Gastrocnemius medialis (tissue), 4 donors: ENCODE data around the gene GPR143. TPM values are rescaled to one million over a fixed set of nuclear protein-coding genes. Genes with fewer than 3 reads are reported as not detected.

Experiments
- ATAC-seq, 2 donors: fragments of 150-250 bp; one replicate each; pipeline ENCODE4 v1.9.1; 2016
- DNase-seq, 2 donors: peaks; one replicate each; pipeline ENCODE4 v3.0.0-alpha.2; 2019
- H3K27ac ChIP-seq, 4 donors: fragments of 200-600 bp; sonication (generic); 1 replicate in 1 of 4; 2 replicates in 3 of 4; pipeline ENCODE4 v1.5.1; 2016 to 2018; ENCODE audit warnings: mild to moderate bottlenecking in 2 of 4, moderate library complexity in 1 of 4
- H3K27me3 ChIP-seq, 3 donors: fragments of 200-600 bp; sonication (generic) in 2 of 3; 1 replicate in 1 of 3; 2 replicates in 2 of 3; pipeline versions ENCODE4 v1.5.1 to v1.6.0; 2016 to 2019; ENCODE audit warnings: mild to moderate bottlenecking in 1 of 3, moderate library complexity in 1 of 3
- H3K36me3 ChIP-seq, 2 donors: fragments of 200-600 bp; sonication (generic) in 1 of 2; one replicate each; pipeline ENCODE4 v1.5.1; 2017 to 2018
- H3K4me1 ChIP-seq, 2 donors: fragments of 200-600 bp; sonication (generic) in 1 of 2; one replicate each; pipeline ENCODE4 v1.5.1; 2016 to 2017; ENCODE audit warnings: mild to moderate bottlenecking in 2 of 2
- H3K4me3 ChIP-seq, 4 donors: fragments of 200-600 bp; sonication (generic) in 3 of 4; 1 replicate in 1 of 4; 2 replicates in 3 of 4; pipeline ENCODE4 v1.5.1; 2016 to 2019; ENCODE audit warnings: mild to moderate bottlenecking in 2 of 4
- H3K9me3 ChIP-seq, 3 donors: fragments of 200-600 bp; sonication (generic) in 2 of 3; 1 replicate in 1 of 3; 2 replicates in 2 of 3; pipeline ENCODE4 v1.5.1; 2016 to 2019
- POLR2A ChIP-seq, 2 donors: fragments of 450-650 bp; IDR thresholded peaks; one replicate each; pipeline ENCODE4 v1.6.1; 2017; ENCODE audit warnings: antibody characterized with exemption in 2 of 2, mild to moderate bottlenecking in 2 of 2, moderate library complexity in 2 of 2
- in situ Hi-C, 4 donors: fragments of 200-750 bp; cut with MboI; loops; one replicate each; pipeline versions ENCODE4 v1.15.0 to v1.8.0; 2017; ENCODE audit warnings: low sequenced_read_pairs in 4 of 4
- intact Hi-C: fragments of 100-400 bp; cut with DNase I; formaldehyde crosslinking; loops from one replicate; pipeline ENCODE4 v1.15.1; 2023; ENCODE audit warnings: low total_unique reads
- total RNA-seq, 4 donors: library from RNA; depleted of rRNA; stranded (reverse); fragments of >200 nt; gene quantifications; one replicate each; pipeline versions ENCODE4 v1.1.0 to v1.2.3, GENCODE V29; 2016
- TF ChIP-seq, protein P1 (sequence below), 5 experiments: fragments of 450-650 bp in 3 of 5; fragments of 200-600 bp in 2 of 5; sonication (generic) in 2 of 5; IDR thresholded peaks in 4 of 5; conservative IDR thresholded peaks in 1 of 5; 1 replicate in 4 of 5; 2 replicates in 1 of 5; pipeline ENCODE4 v1.5.1; 2016 to 2019; ENCODE audit warnings: antibody characterized with exemption in 5 of 5, mild to moderate bottlenecking in 3 of 5, moderate library complexity in 3 of 5

Gene GPR143
- total RNA-seq, 4 donors from 2014 or later, result not detected

GRCh38 chrX:9710332-9710731 lies 55.3 kb downstream of the GPR143 start:
- intact Hi-C loops (no loop called here), in situ Hi-C loops (loop anchor here in 3 of 4 donors (10.0 to 25.0 kb wide), 4 partner anchors 736 to 948 kb away; partner anchors contain the start of gene FAM9A (in 1 of the 3))
- Histone ChIP-seq H3K27me3 (no peaks in the 10 kb centered on the region), H3K4me3 (no peak overlapping the region), H3K4me1 (no peaks in the 10 kb centered on the region), H3K27ac (no peak overlapping the region), H3K36me3 (peaks cover 0 to 12% of the 10 kb centered on the region in 2 donors), H3K9me3 (no peaks in the 10 kb centered on the region)
- no peak for ATAC-seq
- TF ChIP-seq, protein P1, sequence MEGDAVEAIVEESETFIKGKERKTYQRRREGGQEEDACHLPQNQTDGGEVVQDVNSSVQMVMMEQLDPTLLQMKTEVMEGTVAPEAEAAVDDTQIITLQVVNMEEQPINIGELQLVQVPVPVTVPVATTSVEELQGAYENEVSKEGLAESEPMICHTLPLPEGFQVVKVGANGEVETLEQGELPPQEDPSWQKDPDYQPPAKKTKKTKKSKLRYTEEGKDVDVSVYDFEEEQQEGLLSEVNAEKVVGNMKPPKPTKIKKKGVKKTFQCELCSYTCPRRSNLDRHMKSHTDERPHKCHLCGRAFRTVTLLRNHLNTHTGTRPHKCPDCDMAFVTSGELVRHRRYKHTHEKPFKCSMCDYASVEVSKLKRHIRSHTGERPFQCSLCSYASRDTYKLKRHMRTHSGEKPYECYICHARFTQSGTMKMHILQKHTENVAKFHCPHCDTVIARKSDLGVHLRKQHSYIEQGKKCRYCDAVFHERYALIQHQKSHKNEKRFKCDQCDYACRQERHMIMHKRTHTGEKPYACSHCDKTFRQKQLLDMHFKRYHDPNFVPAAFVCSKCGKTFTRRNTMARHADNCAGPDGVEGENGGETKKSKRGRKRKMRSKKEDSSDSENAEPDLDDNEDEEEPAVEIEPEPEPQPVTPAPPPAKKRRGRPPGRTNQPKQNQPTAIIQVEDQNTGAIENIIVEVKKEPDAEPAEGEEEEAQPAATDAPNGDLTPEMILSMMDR (IDR thresholded peaks at IDR 0.05 in 4 of 5, conservative IDR thresholded peaks at IDR 0.05 in 1 of 5), result no peak
- no peak for TF ChIP-seq POLR2A (IDR thresholded peaks at IDR 0.05)
- DNase-seq, result no peak

DNA sequence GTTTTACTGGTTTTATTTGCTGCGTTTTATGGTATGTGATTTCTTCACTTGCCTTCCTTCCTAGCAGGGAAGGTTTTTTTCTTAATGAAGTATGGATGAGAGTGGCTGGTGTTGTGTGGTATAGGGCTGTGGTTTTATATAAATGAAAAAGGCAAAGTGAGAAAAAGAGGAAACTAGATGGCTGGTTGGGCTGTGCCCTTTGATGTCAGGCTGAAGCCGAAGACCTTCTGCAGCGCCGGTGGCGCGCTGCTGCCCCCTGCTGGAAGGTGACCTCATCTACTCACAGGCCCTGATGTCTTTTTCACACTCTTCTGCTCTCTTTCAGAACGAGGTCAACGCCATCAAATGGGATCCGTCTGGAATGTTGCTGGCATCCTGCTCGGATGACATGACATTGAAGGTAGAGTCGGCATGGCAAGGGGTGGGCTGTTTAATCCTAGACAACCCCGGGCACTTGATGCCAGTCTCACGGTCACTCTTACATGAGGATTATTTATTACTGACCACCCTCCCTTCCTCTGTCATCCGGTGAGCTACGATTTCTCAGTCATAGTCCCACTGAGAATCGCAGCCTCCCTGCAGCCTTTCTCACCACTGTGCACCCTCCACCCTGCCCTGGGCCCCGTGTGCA lies 56.6 kb downstream of the GPR143 start:
- H3K36me3 ChIP-seq, result peaks cover 0 to 12% of the 10 kb centered on the region in 2 donors
- H3K27ac ChIP-seq, result no peak overlapping the region
- DNase-seq (peak; percentile 6 to 44), ATAC-seq (peak; percentile 33 to 62)
- TF ChIP-seq, protein P1 (IDR thresholded peaks at IDR 0.05 in 4 of 5, conservative IDR thresholded peaks at IDR 0.05 in 1 of 5), result peak; percentile 41 to 89 (median 75)
- no peak for TF ChIP-seq POLR2A (IDR thresholded peaks at IDR 0.05)
- H3K9me3 ChIP-seq, result no peaks in the 10 kb centered on the region
- no peaks in the 10 kb centered on the region for H3K27me3 ChIP-seq
- no peaks in the 10 kb centered on the region for H3K4me1 ChIP-seq
- in situ Hi-C loops, result loop anchor here (10.0 to 25.0 kb wide), 4 partner anchors 744 to 947 kb away; partner anchors contain the start of gene FAM9A (in 1 of the 4)
- H3K4me3 ChIP-seq, result no peak overlapping the region
- intact Hi-C loops, result loop anchor here (1.0 to 10.0 kb wide), 3 partner anchors 244 to 964 kb away; partner anchors contain the start of gene TBL1X

DNA sequence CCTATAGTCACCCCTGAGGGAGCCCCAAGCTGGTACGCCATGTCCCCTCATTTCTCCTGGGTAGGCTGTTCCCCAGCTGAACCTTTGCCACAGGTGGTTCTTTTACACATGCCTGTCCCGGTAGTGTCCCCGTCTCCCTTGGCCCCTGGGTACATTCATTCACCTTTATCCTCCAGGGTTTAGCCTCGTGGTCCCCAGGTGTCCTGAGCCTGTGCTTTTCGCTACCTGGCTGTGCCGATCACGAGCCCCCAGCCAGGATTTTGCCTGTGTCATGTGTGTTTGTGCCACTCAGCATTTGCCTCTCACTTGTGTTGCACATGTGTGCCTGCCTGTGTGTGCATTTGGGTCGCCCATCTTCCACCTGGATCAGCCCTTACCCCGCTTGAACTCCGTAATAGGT lies 57.6 kb downstream of the GPR143 start:
- Histone ChIP-seq H3K4me1 (no peaks in the 10 kb centered on the region), H3K4me3 (no peak overlapping the region), H3K27ac (no peak overlapping the region), H3K27me3 (no peaks in the 10 kb centered on the region), H3K9me3 (no peaks in the 10 kb centered on the region), H3K36me3 (peaks cover 0 to 12% of the 10 kb centered on the region in 2 donors)
- in situ Hi-C loops (loop anchor here (10.0 to 25.0 kb wide), 4 partner anchors 743 to 946 kb away; partner anchors contain the start of gene FAM9A (in 1 of the 4)), intact Hi-C loops (loop anchor here (5.0 to 10.0 kb wide), 2 partner anchors 891 to 963 kb away; no protein-coding TSS in a partner anchor)
- no peak for ATAC-seq
- TF ChIP-seq, protein P1 (IDR thresholded peaks at IDR 0.05 in 4 of 5, conservative IDR thresholded peaks at IDR 0.05 in 1 of 5), result no peak
- no peak for TF ChIP-seq POLR2A (IDR thresholded peaks at IDR 0.05)
- DNase-seq, result no peak

DNA sequence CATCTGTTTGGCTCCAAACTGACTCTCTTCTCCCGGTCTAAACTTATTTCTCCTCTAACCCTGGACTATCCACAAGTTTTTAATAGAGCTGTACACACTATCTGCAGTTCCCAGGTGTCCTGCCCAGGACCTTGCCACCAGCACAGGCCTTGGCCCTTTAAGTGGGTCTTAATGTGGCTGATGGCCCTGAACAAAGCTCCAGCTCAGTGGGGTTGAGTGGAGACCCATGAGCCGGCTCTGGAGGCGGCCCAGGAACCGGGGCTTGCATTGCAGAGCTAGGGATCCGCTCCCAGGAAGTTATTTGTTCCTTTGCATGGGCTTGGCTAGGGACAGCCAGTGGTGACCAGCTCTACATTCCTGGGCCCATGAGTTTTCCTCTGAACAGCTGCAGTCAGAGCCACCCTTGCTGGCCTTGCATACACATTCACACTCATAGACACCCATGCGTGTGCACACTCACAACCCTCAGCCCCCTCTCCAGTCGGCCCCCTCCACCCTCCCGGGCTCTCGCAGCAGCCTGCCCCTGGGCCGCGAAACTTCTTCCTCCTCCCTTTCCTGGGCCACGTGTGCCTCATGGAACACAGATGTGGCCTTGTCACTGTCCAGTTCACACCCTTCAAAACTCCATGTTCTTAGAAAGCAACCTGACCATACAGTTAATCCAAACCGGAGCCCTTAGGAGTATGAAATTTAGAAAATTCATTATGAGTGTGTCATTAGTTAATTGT lies 58.2 kb downstream of the GPR143 start:
- Histone ChIP-seq H3K36me3 (peaks cover 0 to 12% of the 10 kb centered on the region in 2 donors), H3K9me3 (no peaks in the 10 kb centered on the region), H3K4me3 (no peak overlapping the region), H3K4me1 (no peaks in the 10 kb centered on the region), H3K27me3 (no peaks in the 10 kb centered on the region), H3K27ac (no peak overlapping the region)
- in situ Hi-C loops (loop anchor here (10.0 to 25.0 kb wide), 4 partner anchors 743 to 945 kb away; partner anchors contain the start of gene FAM9A (in 1 of the 4)), intact Hi-C loops (loop anchor here (5.0 to 10.0 kb wide), 2 partner anchors 890 to 963 kb away; no protein-coding TSS in a partner anchor)
- ATAC-seq (no peak), DNase-seq (no peak)
- TF ChIP-seq, protein P1 (IDR thresholded peaks at IDR 0.05 in 4 of 5, conservative IDR thresholded peaks at IDR 0.05 in 1 of 5), result no peak
- no peak for TF ChIP-seq POLR2A (IDR thresholded peaks at IDR 0.05)
